Smooth muscle cell (in vitro differentiated cells): ENCODE data around the gene GJC1. TPM values are rescaled to one million over a fixed set of nuclear protein-coding genes. Genes with fewer than 3 reads are reported as not detected.

ENCODE experiments used
- DNase-seq: peaks from one replicate; lab custom pipeline; 2025; ENCODE audit not compliant: unreplicated experiment; lab: John Stamatoyannopoulos, UW
- H2AFZ ChIP-seq: fragments of 200-600 bp; sonication (generic); 2 replicates; pipeline ENCODE4 v1.6.0; 2016; ENCODE audit warnings: antibody characterized with exemption, low read depth, mild to moderate bottlenecking
- H3F3A ChIP-seq: fragments of 200-600 bp; sonication (generic); 2 replicates; pipeline ENCODE4 v1.6.0; 2017; ENCODE audit warnings: antibody characterized with exemption, low read depth
- H3K27ac ChIP-seq: fragments of 200-600 bp; sonication (generic); 2 replicates; pipeline ENCODE4 v1.5.1; 2016; ENCODE audit warnings: low read depth, mild to moderate bottlenecking
- H3K27me3 ChIP-seq: fragments of 200-600 bp; sonication (generic); 2 replicates; pipeline ENCODE4 v1.6.1; 2016; ENCODE audit warnings: low read depth, mild to moderate bottlenecking
- H3K36me3 ChIP-seq: fragments of 200-600 bp; sonication (generic); 2 replicates; pipeline ENCODE4 v1.5.1; 2016; ENCODE audit warnings: low read depth
- H3K4me1 ChIP-seq: fragments of 200-600 bp; sonication (generic); 2 replicates; pipeline ENCODE4 v1.5.1; 2016; ENCODE audit warnings: low read depth
- H3K4me2 ChIP-seq: fragments of 200-600 bp; sonication (generic); 2 replicates; pipeline ENCODE4 v1.6.0; 2016; ENCODE audit warnings: mild to moderate bottlenecking
- H3K4me3 ChIP-seq: fragments of 200-600 bp; sonication (generic); 2 replicates; pipeline ENCODE4 v1.5.1; 2016; ENCODE audit warnings: mild to moderate bottlenecking
- H3K79me2 ChIP-seq: fragments of 200-600 bp; sonication (generic); 2 replicates; pipeline ENCODE4 v1.6.0; 2016; ENCODE audit warnings: low read depth, mild to moderate bottlenecking
- H3K9ac ChIP-seq: fragments of 200-600 bp; sonication (generic); 2 replicates; pipeline ENCODE4 v1.6.0; 2016; ENCODE audit warnings: low read depth
- H3K9me3 ChIP-seq: fragments of 200-600 bp; sonication (generic); replicated peaks from 2 replicates; pipeline ENCODE4 v1.5.1; 2016; ENCODE audit warnings: low read depth
- H4K20me1 ChIP-seq: fragments of 200-600 bp; sonication (generic); 2 replicates; pipeline ENCODE4 v1.6.0; 2016; ENCODE audit warnings: low read depth
- CTCF ChIP-seq: fragments of 200-600 bp; sonication (generic); IDR thresholded peaks from 2 replicates; pipeline ENCODE4 v1.5.1; 2017; ENCODE audit warnings: borderline replicate concordance, mild to moderate bottlenecking, antibody characterized with exemption; ENCODE audit not compliant: insufficient read depth, poor library complexity, severe bottlenecking
- WGBS: methylation state at CpG from one replicate; pipeline ENCODE4 v1.1.7; 2016; ENCODE audit warnings: low lambda C conversion rate; 5-methylcytosine and 5-hydroxymethylcytosine counted together
- polyA plus RNA-seq: library from polyadenylated mRNA; unstranded; fragments of >200 nt; fragmentation: Nextera tagmentation; extraction: Ambion mirVana; gene quantifications from 2 replicates; pipeline ENCODE4 v1.2.1, GENCODE V29; 2016
- total RNA-seq: library from RNA; depleted of rRNA; stranded (reverse); fragments of >200 nt; gene quantifications from 2 replicates; pipeline ENCODE4 v1.2.3, GENCODE V29; 2014

GJC1 gene
- total and polyA plus RNA-seq, 2 experiments from 2014 or later = 8.0 to 16.1 TPM

DNA sequence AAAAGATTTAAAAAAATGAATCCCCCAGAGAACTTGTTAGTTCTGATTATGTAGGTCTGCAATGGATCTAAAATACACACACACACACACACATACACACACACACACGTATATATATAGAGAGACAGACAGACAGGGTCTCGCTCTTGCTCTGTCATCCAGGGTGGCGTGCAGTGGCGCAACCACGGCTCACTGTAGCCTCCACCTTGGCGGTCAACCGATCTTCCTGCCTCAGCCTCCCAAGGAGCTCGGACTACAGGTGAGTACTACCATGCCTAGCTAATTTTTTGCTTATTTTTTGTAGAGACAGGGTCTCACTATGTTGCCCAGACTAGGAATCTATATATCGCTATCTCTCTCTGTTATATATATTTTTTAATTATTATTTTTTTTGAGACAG lies 33.4 kb downstream of the GJC1 start:
- no peak for DNase-seq
- Histone ChIP-seq H4K20me1 (no peaks in the 10 kb centered on the region), H3K9me3 (no peaks in the 10 kb centered on the region), H3K36me3 (peaks cover 5% of the 10 kb centered on the region), H3K4me1 (peaks cover 6% of the 10 kb centered on the region), H3F3A (peaks cover 19% of the 10 kb centered on the region), H3K27ac (no peak overlapping the region), H3K79me2 (no peaks in the 10 kb centered on the region), H3K27me3 (no peaks in the 10 kb centered on the region), H3K4me3 (no peak overlapping the region), H3K4me2 (no peak overlapping the region), H2AFZ (no peak overlapping the region), H3K9ac (no peak overlapping the region)
- TF ChIP-seq CTCF = no peak
- 96% methylated on average over 9 of the region's 9 CpGs for WGBS

- Histone ChIP-seq H3K27me3 (no peaks in the 10 kb centered on the region), H3K4me1 (peaks cover 6% of the 10 kb centered on the region), H4K20me1 (no peaks in the 10 kb centered on the region), H3K27ac (peak overlapping the region; percentile 97), H3K4me2 (no peak overlapping the region), H3K79me2 (no peaks in the 10 kb centered on the region), H3K36me3 (peaks cover 5% of the 10 kb centered on the region), H3F3A (peaks cover 19% of the 10 kb centered on the region), H3K4me3 (no peak overlapping the region), H2AFZ (no peak overlapping the region), H3K9ac (no peak overlapping the region), H3K9me3 (no peaks in the 10 kb centered on the region)
- TF ChIP-seq CTCF = no peak
- 88% methylated on average over 10 of the region's 10 CpGs for WGBS
- no peak for DNase-seq
Observed at GRCh38 chr17:44795928-44796327, 34.2 kb downstream of the GJC1 start.

- DNase-seq = no peak
- H3K79me2 ChIP-seq = no peaks in the 10 kb centered on the region
- 57% methylated on average over 9 of the region's 9 CpGs for WGBS
- no peaks in the 10 kb centered on the region for H3K9me3 ChIP-seq
- peak overlapping the region; percentile 97 for H3K27ac ChIP-seq
- H2AFZ ChIP-seq = no peak overlapping the region
- TF ChIP-seq CTCF = no peak
- peak overlapping the region; percentile 62 for H3K4me2 ChIP-seq
- no peaks in the 10 kb centered on the region for H4K20me1 ChIP-seq
- peaks cover 2% of the 10 kb centered on the region for H3K36me3 ChIP-seq
- no peak overlapping the region for H3K4me3 ChIP-seq
- no peaks in the 10 kb centered on the region for H3K27me3 ChIP-seq
- peak overlapping the region; percentile 32 for H3K9ac ChIP-seq
- peaks cover 19% of the 10 kb centered on the region for H3F3A ChIP-seq
- H3K4me1 ChIP-seq = peaks cover 6% of the 10 kb centered on the region
Observed at GRCh38 chr17:44795421-44795820, 34.7 kb downstream of the GJC1 start.

- H3K27ac ChIP-seq = peak overlapping the region; percentile 97
- no peaks in the 10 kb centered on the region for H3K79me2 ChIP-seq
- peak overlapping the region; percentile 89 for H3K9ac ChIP-seq
- H3K4me3 ChIP-seq = no peak overlapping the region
- peaks cover 19% of the 10 kb centered on the region for H3F3A ChIP-seq
- peak overlapping the region; percentile 62 for H3K4me2 ChIP-seq
- H4K20me1 ChIP-seq = no peaks in the 10 kb centered on the region
- no peak for TF ChIP-seq CTCF
- WGBS = 40% methylated on average over 10 of the region's 10 CpGs
- H3K36me3 ChIP-seq = no peaks in the 10 kb centered on the region
- H3K9me3 ChIP-seq = no peaks in the 10 kb centered on the region
- peaks cover 6% of the 10 kb centered on the region for H3K4me1 ChIP-seq
- no peak for DNase-seq
- peak overlapping the region; percentile 18 for H2AFZ ChIP-seq
- H3K27me3 ChIP-seq = no peaks in the 10 kb centered on the region
Observed at GRCh38 chr17:44794851-44795413, 35.2 kb downstream of the GJC1 start.
